Ishikawa (cell line): ENCODE data around the gene APPL2.

Experiments
- EP300 ChIP-seq: IDR thresholded peaks from 2 replicates; pipeline ENCODE4 v1.6.1; 2012; ENCODE audit warnings: borderline replicate concordance
- REST ChIP-seq: IDR thresholded peaks from 2 replicates; pipeline ENCODE4 v1.6.1; 2012; ENCODE audit warnings: low read depth, mild to moderate bottlenecking
- TAF1 ChIP-seq: IDR thresholded peaks from 2 replicates; pipeline ENCODE4 v1.6.1; 2012; ENCODE audit warnings: low read depth, mild to moderate bottlenecking
- TCF12 ChIP-seq: IDR thresholded peaks from 2 replicates; pipeline ENCODE4 v1.6.1; 2012; ENCODE audit warnings: low read depth
- YY1 ChIP-seq: IDR thresholded peaks from 2 replicates; pipeline ENCODE4 v1.6.1; 2012; ENCODE audit warnings: low read depth
- TF ChIP-seq, protein P1 (sequence below): IDR thresholded peaks from 2 replicates; pipeline ENCODE4 v1.6.1; 2012

- TF ChIP-seq TAF1, result no peak
- TF ChIP-seq YY1, result no peak
- TF ChIP-seq, protein P1, sequence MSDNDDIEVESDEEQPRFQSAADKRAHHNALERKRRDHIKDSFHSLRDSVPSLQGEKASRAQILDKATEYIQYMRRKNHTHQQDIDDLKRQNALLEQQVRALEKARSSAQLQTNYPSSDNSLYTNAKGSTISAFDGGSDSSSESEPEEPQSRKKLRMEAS, result no peak
- TF ChIP-seq REST, result no peak
- no peak for TF ChIP-seq EP300
- TF ChIP-seq TCF12, result no peak
Measured at GRCh38 chr12:105175397-105175990, 60.5 kb downstream of the APPL2 start.
